Uterus (tissue), 4 donors: ENCODE results near the gene DNAJC11. TPM values are rescaled to one million over a fixed set of nuclear protein-coding genes. Genes with fewer than 3 reads are reported as not detected.
A peak's percentile ranks its signal among the peaks of the same experiment; 100 is the strongest.
"Not testable (repeated sequence)": the region's sequence is repeated elsewhere in the genome, so short reads cannot be mapped to it uniquely, and the experiment has no call there.

Experiments used
- DNase-seq, 2 donors: peaks; one replicate each; pipeline ENCODE4 v3.0.0-alpha.2; 2019 to 2020
- H3K27ac ChIP-seq, 2 donors: fragments of 200-600 bp; sonication (generic); 1 replicate in 1 of 2; 2 replicates in 1 of 2; pipeline ENCODE4 v1.5.1; 2016 to 2018
- H3K27me3 ChIP-seq, 2 donors: fragments of 200-600 bp; sonication (generic); one replicate each; pipeline ENCODE4 v1.5.1; 2018 to 2019; ENCODE audit warnings: control low read depth in 1 of 2
- H3K36me3 ChIP-seq, 2 donors: fragments of 200-600 bp; sonication (generic); one replicate each; pipeline ENCODE4 v1.5.1; 2019; ENCODE audit warnings: control low read depth in 1 of 2
- H3K4me1 ChIP-seq, 2 donors: fragments of 200-600 bp; sonication (generic); one replicate each; pipeline ENCODE4 v1.5.1; 2018 to 2019; ENCODE audit warnings: control low read depth in 1 of 2
- H3K4me3 ChIP-seq, 2 donors: fragments of 200-600 bp; sonication (generic); 1 replicate in 1 of 2; 2 replicates in 1 of 2; pipeline ENCODE4 v1.5.1; 2018 to 2019; ENCODE audit warnings: mild to moderate bottlenecking in 1 of 2
- H3K9me3 ChIP-seq, 2 donors: fragments of 200-600 bp; sonication (generic); one replicate each; pipeline ENCODE4 v1.5.1; 2019; ENCODE audit warnings: control low read depth in 1 of 2
- POLR2A ChIP-seq, 2 donors: fragments of 450-650 bp; IDR thresholded peaks; one replicate each; pipeline ENCODE4 v1.6.1; 2016; ENCODE audit warnings: antibody characterized with exemption in 2 of 2, mild to moderate bottlenecking in 1 of 2, moderate library complexity in 1 of 2
- intact Hi-C: fragments of 100-400 bp; cut with DNase I; formaldehyde crosslinking; loops from one replicate; pipeline ENCODE4 v1.15.1; 2023; ENCODE audit warnings: low total_unique reads
- total RNA-seq, 4 donors: library from RNA; depleted of rRNA in 3 of 4; stranded (reverse); fragments of >200 nt in 3 of 4; gene quantifications; one replicate each; pipeline versions ENCODE4 v1.1.0 to v1.2.4, GENCODE V29; 2014 to 2023
- TF ChIP-seq, protein P1 (sequence below), 4 experiments: fragments of 200-600 bp in 2 of 4; fragments of 450-650 bp in 2 of 4; sonication (generic) in 2 of 4; IDR thresholded peaks; one replicate each; pipeline ENCODE4 v1.5.1; 2016 to 2019; ENCODE audit warnings: antibody characterized with exemption in 4 of 4, mild to moderate bottlenecking in 2 of 4, moderate library complexity in 1 of 4
- donor health status: DM: yes; HTN: yes; CAD: no.

Gene DNAJC11
- total RNA-seq, 4 donors from 2014 or later, result 11.5 to 47.2 (median 22.3) TPM

DNA sequence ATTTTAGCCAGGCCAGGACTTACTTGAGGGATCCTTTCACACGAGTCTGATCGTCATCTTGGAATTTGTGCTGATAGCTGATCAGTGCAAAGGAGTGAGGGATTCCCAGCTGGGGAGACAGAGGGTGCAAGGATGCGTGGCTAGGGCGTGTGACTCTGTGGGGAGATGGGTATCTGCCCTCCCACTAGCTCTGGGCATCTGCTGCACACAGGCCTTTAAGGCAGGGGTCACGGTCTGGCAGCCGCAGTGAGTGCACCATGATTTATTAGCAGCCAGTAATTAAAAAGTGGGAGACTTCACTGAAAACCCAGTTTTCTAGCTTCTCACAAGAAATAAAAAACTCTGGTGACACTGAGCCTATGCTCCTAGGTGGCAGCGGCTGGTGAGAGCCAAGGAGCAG, 56.6 kb downstream of the DNAJC11 start:
- Histone ChIP-seq H3K27ac (no peak overlapping the region), H3K4me1 (no peaks in the 10 kb centered on the region), H3K27me3 (no peaks in the 10 kb centered on the region), H3K4me3 (no peak overlapping the region), H3K9me3 (no peaks in the 10 kb centered on the region), H3K36me3 (no peaks in the 10 kb centered on the region)
- intact Hi-C loops, result loop anchor here (10.0 kb wide), 1 partner anchor 150 kb away; the partner anchor contains the start of gene PLEKHG5
- TF ChIP-seq, protein P1, sequence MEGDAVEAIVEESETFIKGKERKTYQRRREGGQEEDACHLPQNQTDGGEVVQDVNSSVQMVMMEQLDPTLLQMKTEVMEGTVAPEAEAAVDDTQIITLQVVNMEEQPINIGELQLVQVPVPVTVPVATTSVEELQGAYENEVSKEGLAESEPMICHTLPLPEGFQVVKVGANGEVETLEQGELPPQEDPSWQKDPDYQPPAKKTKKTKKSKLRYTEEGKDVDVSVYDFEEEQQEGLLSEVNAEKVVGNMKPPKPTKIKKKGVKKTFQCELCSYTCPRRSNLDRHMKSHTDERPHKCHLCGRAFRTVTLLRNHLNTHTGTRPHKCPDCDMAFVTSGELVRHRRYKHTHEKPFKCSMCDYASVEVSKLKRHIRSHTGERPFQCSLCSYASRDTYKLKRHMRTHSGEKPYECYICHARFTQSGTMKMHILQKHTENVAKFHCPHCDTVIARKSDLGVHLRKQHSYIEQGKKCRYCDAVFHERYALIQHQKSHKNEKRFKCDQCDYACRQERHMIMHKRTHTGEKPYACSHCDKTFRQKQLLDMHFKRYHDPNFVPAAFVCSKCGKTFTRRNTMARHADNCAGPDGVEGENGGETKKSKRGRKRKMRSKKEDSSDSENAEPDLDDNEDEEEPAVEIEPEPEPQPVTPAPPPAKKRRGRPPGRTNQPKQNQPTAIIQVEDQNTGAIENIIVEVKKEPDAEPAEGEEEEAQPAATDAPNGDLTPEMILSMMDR (IDR thresholded peaks at IDR 0.05), result no peak
- no peak for TF ChIP-seq POLR2A (IDR thresholded peaks at IDR 0.05)
- DNase-seq, result no peak

DNA sequence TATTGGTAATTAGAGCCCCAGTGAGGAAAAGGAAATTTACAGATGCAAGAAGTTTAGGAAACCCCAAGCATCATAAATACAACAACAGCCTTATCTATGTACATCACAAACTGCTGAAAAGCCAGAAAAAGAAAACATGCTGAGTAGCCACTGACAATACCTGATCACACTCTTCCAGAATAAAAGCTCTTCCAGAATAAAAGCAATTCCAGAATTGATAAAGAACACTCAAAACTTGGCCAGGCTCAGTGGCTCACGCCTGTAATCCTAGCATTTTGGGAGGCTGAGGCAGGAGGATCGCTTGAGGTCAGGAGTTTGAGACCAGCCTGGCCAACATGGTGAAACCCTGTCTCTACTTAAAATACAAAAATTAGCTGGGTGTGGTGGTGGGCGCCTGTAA, 60.7 kb downstream of the DNAJC11 start:
- H3K27me3 ChIP-seq, H3K4me1 ChIP-seq, H3K9me3 ChIP-seq, H3K27ac ChIP-seq, H3K4me3 ChIP-seq, H3K36me3 ChIP-seq, DNase-seq: not testable (repeated sequence)
- intact Hi-C loops, result loop anchor here (10.0 kb wide), 1 partner anchor 146 kb away; the partner anchor contains the start of gene PLEKHG5

- Histone ChIP-seq H3K36me3 (no peaks in the 10 kb centered on the region), H3K4me1 (no peaks in the 10 kb centered on the region), H3K27ac (peak overlapping the region; percentile 59 to 72), H3K9me3 (no peaks in the 10 kb centered on the region), H3K4me3 (no peak overlapping the region), H3K27me3 (no peaks in the 10 kb centered on the region)
- intact Hi-C loops, result loop anchor here (10.0 kb wide), 1 partner anchor 83 kb away; the partner anchor contains the start of genes NOL9 and TAS1R1
- peak in 1 of 2 donors; percentile 10 for TF ChIP-seq POLR2A (IDR thresholded peaks at IDR 0.05)
- TF ChIP-seq, protein P1 (IDR thresholded peaks at IDR 0.05), result no peak
- DNase-seq, result peak; percentile 81 to 87
These were observed 63.4 kb downstream of the DNAJC11 start for GRCh38 chr1:6638226-6638625.

GRCh38 chr1:6637770-6638169, 63.8 kb downstream of the DNAJC11 start:
- intact Hi-C loops, result loop anchor here (10.0 kb wide), 1 partner anchor 83 kb away; the partner anchor contains the start of genes NOL9 and TAS1R1
- Histone ChIP-seq H3K4me1 (no peaks in the 10 kb centered on the region), H3K9me3 (no peaks in the 10 kb centered on the region), H3K27ac (peak overlapping the region; percentile 59 to 72), H3K27me3 (no peaks in the 10 kb centered on the region), H3K36me3 (no peaks in the 10 kb centered on the region), H3K4me3 (no peak overlapping the region)
- DNase-seq, result no peak
- TF ChIP-seq POLR2A (IDR thresholded peaks at IDR 0.05), result no peak
- TF ChIP-seq, protein P1 (IDR thresholded peaks at IDR 0.05), result no peak

- not testable (repeated sequence) for H3K36me3 ChIP-seq, H3K4me3 ChIP-seq, H3K27me3 ChIP-seq, H3K9me3 ChIP-seq, H3K27ac ChIP-seq, H3K4me1 ChIP-seq, DNase-seq
- intact Hi-C loops, result loop anchor here (10.0 kb wide), 1 partner anchor 82 kb away; the partner anchor contains the start of genes NOL9 and TAS1R1
These were observed 64.8 kb downstream of the DNAJC11 start for GRCh38 chr1:6636778-6637177.

DNA sequence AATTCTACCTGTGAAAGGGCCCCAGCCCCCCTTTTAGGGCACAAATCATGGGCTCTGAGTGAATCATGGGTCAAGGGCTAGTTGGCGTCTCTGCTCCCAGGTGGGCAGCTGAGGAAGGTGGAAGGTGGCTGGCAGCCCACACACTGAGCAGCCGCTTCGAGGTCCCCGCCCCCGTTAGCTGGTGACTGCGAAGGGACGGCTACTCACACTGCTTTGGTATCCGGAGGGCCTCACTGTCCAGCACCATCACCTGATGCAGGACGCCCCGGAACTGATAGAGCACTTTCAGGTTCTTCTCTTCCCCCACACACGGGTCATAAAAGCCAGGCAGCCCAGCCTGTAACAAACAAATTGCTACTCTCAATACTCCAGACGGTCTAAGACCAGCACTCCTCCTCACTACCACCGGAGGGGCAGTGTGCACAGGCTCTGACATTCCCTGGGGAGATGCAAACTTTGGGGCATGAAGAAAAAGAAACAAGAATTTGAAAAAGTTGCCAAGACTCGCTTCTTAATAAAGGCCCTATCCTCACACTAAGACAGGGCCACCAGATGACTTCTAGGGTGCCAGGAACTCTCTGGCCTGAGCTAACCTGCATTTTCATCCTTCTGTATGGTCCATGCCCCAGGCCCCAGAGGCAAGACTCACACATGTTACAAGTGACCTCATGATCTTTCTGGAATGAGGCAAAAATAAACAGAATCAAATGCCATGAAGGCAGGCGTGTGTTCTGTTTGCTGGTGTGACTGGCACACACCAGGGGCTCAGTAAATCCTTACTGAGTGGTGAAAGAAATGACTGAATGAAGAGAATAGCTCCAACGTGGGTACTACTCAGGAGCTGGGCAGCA, 65.5 kb downstream of the DNAJC11 start:
- Histone ChIP-seq H3K27ac (no peak overlapping the region), H3K36me3 (no peaks in the 10 kb centered on the region), H3K4me1 (no peaks in the 10 kb centered on the region), H3K9me3 (no peaks in the 10 kb centered on the region), H3K4me3 (no peak overlapping the region), H3K27me3 (no peaks in the 10 kb centered on the region)
- intact Hi-C loops, result loop anchor here (10.0 kb wide), 1 partner anchor 81 kb away; the partner anchor contains the start of genes NOL9 and TAS1R1
- no peak for DNase-seq
- TF ChIP-seq, protein P1 (IDR thresholded peaks at IDR 0.05), result no peak
- no peak for TF ChIP-seq POLR2A (IDR thresholded peaks at IDR 0.05)
